ENCODE results near the gene LRRC8D.
"Not testable (repeated sequence)": the region's sequence is repeated elsewhere in the genome, so short reads cannot be mapped to it uniquely, and the experiment has no call there.

Gene LRRC8D

DNA sequence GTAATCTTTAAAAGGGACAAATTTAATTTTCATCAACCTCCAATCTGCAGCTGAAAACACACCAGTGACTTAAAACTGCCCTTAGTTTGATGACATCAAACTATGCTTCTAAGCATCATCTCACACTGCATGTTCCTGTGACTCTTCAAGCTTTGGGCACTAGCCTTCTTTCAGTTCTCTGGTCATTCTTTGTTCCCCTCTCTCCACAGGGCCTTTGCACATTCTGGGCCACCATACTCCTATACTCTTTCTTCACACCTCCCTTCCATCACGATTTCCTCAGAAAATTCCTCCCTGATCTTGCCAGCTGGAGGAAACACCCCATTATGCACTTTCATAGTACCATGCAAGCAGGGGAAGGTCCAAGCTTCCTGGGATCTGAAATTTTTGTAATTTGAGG is 96.5 kb downstream of the LRRC8D start:
- H3K36me3 Mint-ChIP-seq (ENCODE audit: low read depth) = peaks cover 23% of the 10 kb centered on the region
- no peaks in the 10 kb centered on the region for H3K27me3 Mint-ChIP-seq (ENCODE audit: low read depth, poor library complexity)
- H3K27ac Mint-ChIP-seq = no peak overlapping the region
- H3K4me3 Mint-ChIP-seq = no peak overlapping the region
- TF ChIP-seq, protein P1, sequence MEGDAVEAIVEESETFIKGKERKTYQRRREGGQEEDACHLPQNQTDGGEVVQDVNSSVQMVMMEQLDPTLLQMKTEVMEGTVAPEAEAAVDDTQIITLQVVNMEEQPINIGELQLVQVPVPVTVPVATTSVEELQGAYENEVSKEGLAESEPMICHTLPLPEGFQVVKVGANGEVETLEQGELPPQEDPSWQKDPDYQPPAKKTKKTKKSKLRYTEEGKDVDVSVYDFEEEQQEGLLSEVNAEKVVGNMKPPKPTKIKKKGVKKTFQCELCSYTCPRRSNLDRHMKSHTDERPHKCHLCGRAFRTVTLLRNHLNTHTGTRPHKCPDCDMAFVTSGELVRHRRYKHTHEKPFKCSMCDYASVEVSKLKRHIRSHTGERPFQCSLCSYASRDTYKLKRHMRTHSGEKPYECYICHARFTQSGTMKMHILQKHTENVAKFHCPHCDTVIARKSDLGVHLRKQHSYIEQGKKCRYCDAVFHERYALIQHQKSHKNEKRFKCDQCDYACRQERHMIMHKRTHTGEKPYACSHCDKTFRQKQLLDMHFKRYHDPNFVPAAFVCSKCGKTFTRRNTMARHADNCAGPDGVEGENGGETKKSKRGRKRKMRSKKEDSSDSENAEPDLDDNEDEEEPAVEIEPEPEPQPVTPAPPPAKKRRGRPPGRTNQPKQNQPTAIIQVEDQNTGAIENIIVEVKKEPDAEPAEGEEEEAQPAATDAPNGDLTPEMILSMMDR (IDR thresholded peaks at IDR 0.05) = no peak
- peaks cover 1% of the 10 kb centered on the region for H3K9me3 Mint-ChIP-seq
- peaks cover 18% of the 10 kb centered on the region for H3K4me1 Mint-ChIP-seq
- no peak for DNase-seq

DNA sequence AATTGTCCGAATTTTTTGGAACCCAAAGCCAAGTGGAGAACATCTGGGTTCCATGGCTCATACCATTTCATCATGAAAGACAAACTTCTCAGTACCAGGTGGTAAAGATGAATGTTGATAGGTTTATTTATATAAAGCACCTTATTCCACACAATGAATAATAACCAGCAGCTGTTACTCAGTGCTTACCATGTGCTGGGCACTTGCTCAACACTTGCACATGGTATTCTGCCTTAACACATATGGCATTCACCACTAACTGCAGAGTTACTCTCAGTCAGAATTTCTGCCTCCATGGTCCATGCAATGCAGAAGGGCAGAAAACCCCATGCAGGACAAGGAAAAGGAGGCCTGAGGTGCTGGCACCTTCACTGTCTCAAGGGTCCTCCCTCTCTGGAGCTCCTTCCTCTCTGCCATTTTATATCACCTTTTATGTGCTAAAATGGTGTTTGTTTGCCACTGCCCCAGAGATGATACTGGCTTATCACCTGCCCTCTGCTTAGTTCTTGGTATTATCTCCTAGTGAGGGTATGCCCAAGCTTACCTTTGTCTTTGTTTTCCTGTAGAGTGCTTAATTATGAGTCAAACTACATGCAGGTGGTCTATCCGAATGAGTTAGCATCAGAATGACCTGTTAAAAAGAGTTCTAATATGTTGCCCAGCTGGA is 97.4 kb downstream of the LRRC8D start:
- H3K27me3 Mint-ChIP-seq (ENCODE audit: low read depth, poor library complexity) = no peaks in the 10 kb centered on the region
- no peak overlapping the region for H3K27ac Mint-ChIP-seq
- TF ChIP-seq, protein P1 (IDR thresholded peaks at IDR 0.05) = no peak
- peaks cover 7% of the 10 kb centered on the region for H3K9me3 Mint-ChIP-seq
- H3K4me3 Mint-ChIP-seq = no peak overlapping the region
- H3K4me1 Mint-ChIP-seq = peaks cover 15% of the 10 kb centered on the region
- peaks cover 32% of the 10 kb centered on the region for H3K36me3 Mint-ChIP-seq (ENCODE audit: low read depth)
- DNase-seq = no peak

DNA sequence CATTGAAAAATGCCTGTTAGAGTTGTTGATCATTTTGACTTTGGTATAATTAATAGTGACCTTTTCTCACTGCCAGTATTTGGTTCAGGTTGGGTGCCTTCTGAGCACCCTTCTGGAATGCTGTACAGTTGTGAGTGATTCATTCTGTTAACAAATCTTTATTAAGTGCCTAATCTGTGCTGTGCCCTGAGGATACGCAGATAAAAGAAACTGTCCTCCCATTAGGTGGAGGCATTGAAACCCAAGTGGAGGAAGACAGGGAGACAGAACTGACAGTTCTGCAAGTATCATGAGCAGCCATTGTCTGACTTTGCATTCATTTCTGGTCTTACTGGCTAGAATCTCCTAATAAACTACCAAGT is 97.9 kb downstream of the LRRC8D start:
- H3K9me3 Mint-ChIP-seq = peaks cover 13% of the 10 kb centered on the region
- no peak overlapping the region for H3K4me3 Mint-ChIP-seq

GRCh38 chr1:89919174-89919573 is 98.3 kb downstream of the LRRC8D start:
- H3K36me3 Mint-ChIP-seq (ENCODE audit: low read depth) = peaks cover 37% of the 10 kb centered on the region
- TF ChIP-seq, protein P1 (IDR thresholded peaks at IDR 0.05) = no peak

More for the DNA sequence above, 97.9 kb downstream of the LRRC8D start:
- Mint-ChIP-seq H3K4me1 (peaks cover 12% of the 10 kb centered on the region), H3K27me3 (ENCODE audit: low read depth, poor library complexity) (no peaks in the 10 kb centered on the region), H3K36me3 (ENCODE audit: low read depth) (peaks cover 34% of the 10 kb centered on the region), H3K27ac (peak overlapping the region; percentile 74)
- DNase-seq = no peak
- TF ChIP-seq, protein P1 (IDR thresholded peaks at IDR 0.05) = no peak

DNA sequence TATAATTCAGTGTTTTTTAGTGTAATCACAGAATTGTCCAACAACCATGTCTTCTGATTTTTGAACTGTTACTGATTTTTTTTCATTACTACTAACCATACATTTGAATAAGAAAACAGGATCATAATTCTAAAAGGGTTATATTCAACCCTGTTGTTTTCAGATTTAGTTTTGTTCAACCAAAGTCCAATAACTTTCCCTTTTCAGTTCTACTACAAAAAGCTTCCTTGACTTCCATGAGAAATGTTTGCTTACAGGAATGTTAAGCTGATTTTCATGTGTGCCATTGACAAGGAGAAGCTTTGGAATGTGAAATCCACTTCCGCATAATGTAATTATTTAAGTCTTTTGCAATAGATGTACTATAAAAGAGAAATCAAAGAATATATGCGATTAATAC is 102.1 kb downstream of the LRRC8D start:
- H3K9me3 Mint-ChIP-seq = peaks cover 33% of the 10 kb centered on the region
- peaks cover 15% of the 10 kb centered on the region for H3K4me1 Mint-ChIP-seq
- DNase-seq = no peak
- peaks cover 63% of the 10 kb centered on the region for H3K36me3 Mint-ChIP-seq (ENCODE audit: low read depth)
- TF ChIP-seq, protein P1 (IDR thresholded peaks at IDR 0.05) = no peak
- no peak overlapping the region for H3K27ac Mint-ChIP-seq
- H3K4me3 Mint-ChIP-seq = no peak overlapping the region
- peaks cover 3% of the 10 kb centered on the region for H3K27me3 Mint-ChIP-seq (ENCODE audit: low read depth, poor library complexity)

More at GRCh38 chr1:89919174-89919573, 98.3 kb downstream of the LRRC8D start:
- DNase-seq = no peak
- no peaks in the 10 kb centered on the region for H3K27me3 Mint-ChIP-seq (ENCODE audit: low read depth, poor library complexity)
- peaks cover 17% of the 10 kb centered on the region for H3K9me3 Mint-ChIP-seq
- H3K4me3 Mint-ChIP-seq = no peak overlapping the region
- peak overlapping the region; percentile 85 for H3K27ac Mint-ChIP-seq
- peaks cover 11% of the 10 kb centered on the region for H3K4me1 Mint-ChIP-seq

- Mint-ChIP-seq H3K4me1 (peaks cover 18% of the 10 kb centered on the region), H3K9me3 (peaks cover 35% of the 10 kb centered on the region), H3K36me3 (ENCODE audit: low read depth) (peaks cover 69% of the 10 kb centered on the region), H3K27me3 (ENCODE audit: low read depth, poor library complexity) (peaks cover 3% of the 10 kb centered on the region), H3K4me3 (no peak overlapping the region), H3K27ac (no peak overlapping the region)
- TF ChIP-seq, protein P1 (IDR thresholded peaks at IDR 0.05) = no peak
- no peak for DNase-seq
Measured at GRCh38 chr1:89923517-89923916, 102.7 kb downstream of the LRRC8D start.

DNA sequence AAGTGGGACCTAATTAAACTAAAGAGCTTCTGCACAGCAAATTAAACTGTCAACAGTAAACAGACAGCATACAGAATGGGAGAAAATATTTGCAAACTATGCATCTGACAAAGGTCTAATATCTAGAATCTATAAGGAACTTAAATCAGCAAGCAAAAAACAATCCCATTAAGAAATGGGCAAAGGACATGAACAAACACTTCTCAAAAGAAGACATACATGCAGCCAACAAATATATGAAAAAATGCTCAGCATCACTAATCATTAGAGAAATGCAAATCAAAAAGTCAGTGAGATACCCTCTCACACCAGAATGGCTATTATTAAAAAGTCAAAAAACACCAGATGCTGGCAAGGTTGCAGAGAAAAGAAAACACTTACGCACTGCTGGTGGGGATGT is 103.2 kb downstream of the LRRC8D start:
- not testable (repeated sequence) for H3K27ac Mint-ChIP-seq; DNase-seq; H3K27me3 Mint-ChIP-seq (ENCODE audit: low read depth, poor library complexity); H3K4me3 Mint-ChIP-seq
- Mint-ChIP-seq H3K4me1 (peaks cover 18% of the 10 kb centered on the region), H3K9me3 (peaks cover 39% of the 10 kb centered on the region), H3K36me3 (ENCODE audit: low read depth) (peaks cover 75% of the 10 kb centered on the region)
